Measurements from ENCODE around the gene INTS15. TPM values are rescaled to one million over a fixed set of nuclear protein-coding genes. Genes with fewer than 3 reads are reported as not detected.
A peak's percentile ranks its signal among the peaks of the same experiment; 100 is the strongest.

INTS15 gene
- 22.2 TPM for total RNA-seq

DNA sequence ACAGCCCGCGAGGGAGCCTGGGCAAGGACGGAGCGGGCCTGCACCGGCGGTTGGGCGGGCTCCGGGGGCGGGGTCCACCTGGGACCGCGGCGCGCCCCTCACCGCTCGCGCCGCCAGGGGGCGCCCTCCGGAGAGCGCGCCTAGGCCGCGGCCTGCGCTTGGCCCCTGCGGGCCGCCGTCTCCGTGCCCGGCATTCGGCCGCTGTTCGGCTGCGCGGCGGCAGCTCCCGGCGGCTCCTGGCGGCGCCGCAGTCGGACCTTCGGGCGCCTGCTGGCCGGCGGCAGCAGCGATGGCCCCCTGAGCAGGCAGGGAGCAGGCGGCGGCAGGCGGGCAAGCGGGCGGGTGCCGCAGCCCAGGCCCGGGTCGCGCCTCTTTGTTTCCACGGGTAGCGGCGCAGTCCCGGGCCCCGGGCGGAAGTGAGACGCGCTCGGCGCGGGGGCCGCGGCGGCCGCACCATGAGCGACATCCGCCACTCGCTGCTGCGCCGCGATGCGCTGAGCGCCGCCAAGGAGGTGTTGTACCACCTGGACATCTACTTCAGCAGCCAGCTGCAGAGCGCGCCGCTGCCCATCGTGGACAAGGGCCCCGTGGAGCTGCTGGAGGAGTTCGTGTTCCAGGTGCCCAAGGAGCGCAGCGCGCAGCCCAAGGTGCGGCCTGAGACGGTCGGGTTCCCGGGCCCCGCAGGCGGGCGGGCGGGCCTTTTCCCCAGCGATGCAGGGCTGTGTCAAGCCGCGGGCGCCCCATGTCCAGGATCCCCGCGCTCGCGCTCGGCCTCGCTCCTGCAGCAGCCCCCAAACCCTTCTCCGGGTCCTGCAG is at the start of gene INTS15:
INTS15 (plus strand) TSS at position 193 of the 816 bp plus-strand sequence; CDS start at position 456, 263 bp downstream.
- Histone ChIP-seq H3K4me3 (ENCODE audit: low read length) (peak within 1 kb of the TSS; percentile 71), H3K27me3 (ENCODE audit: insufficient read depth, low read length) (no peaks in the 10 kb centered on the region), H3K9me3 (ENCODE audit: low read depth, low read length) (no peaks in the 10 kb centered on the region), H3K4me1 (ENCODE audit: insufficient read depth, low read length) (peaks cover 14% of the 10 kb centered on the region)

DNA sequence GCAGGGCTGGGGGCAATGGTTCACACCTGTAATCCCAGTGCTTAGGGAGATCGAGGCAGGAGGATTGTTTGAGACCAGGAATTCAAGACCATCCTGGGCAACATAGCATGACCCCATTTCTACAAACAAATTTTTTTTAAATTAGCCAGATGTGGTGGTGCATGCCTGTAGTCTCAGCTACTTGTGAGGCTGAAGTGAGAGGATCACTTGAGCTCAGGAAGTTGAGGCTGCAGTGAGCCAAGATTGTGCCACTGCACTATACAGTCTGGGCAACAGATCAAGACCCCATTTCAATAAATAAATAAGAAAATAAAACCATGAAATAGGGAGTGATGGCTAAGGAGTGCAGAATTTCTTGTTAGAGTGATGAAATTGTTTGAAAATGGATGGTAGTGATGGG is 47.5 kb upstream of the INTS15 start:
- Histone ChIP-seq H3K9me3 (ENCODE audit: low read depth, low read length) (no peaks in the 10 kb centered on the region), H3K27me3 (ENCODE audit: insufficient read depth, low read length) (no peaks in the 10 kb centered on the region), H3K4me1 (ENCODE audit: insufficient read depth, low read length) (peaks cover 10% of the 10 kb centered on the region), H3K4me3 (ENCODE audit: low read length) (no peak overlapping the region)

DNA sequence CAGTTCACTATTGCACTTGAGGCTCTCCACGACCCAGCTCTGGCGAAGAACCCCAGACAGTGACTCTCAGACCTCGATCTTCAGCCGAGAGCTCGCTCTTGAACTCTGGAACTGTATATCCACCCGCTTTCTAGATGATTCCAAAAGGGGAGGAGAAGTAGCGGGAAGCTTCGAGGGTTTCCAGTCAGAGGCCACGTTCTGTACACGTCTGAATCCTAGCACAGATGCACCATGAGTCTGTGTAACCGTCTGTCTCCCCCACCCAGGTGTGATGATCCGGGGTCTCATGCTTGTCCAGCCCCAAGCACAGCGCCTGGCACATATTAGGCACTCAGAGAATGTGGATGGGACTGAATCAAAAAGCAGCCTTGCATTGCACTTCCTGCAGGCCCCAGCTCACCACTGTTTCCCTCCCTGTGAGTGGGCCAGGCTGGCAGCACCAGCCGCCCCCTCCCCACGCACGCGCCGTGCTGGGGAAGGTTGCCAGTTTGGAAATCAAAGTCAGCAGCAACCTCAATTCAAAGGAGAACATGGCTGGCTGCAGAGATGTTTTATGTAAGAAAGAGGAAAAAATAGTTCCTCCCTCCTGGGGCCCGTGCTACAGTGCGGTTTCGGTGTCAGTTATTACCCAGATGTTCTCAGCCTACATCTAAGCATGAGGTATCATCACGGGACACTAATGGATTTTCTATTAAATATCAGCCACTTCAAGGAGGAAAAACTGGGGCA is 44.3 kb upstream of the INTS15 start:
- Histone ChIP-seq H3K9me3 (ENCODE audit: low read depth, low read length) (no peaks in the 10 kb centered on the region), H3K4me1 (ENCODE audit: insufficient read depth, low read length) (peaks cover 10% of the 10 kb centered on the region), H3K27me3 (ENCODE audit: insufficient read depth, low read length) (no peaks in the 10 kb centered on the region), H3K4me3 (ENCODE audit: low read length) (no peak overlapping the region)

DNA sequence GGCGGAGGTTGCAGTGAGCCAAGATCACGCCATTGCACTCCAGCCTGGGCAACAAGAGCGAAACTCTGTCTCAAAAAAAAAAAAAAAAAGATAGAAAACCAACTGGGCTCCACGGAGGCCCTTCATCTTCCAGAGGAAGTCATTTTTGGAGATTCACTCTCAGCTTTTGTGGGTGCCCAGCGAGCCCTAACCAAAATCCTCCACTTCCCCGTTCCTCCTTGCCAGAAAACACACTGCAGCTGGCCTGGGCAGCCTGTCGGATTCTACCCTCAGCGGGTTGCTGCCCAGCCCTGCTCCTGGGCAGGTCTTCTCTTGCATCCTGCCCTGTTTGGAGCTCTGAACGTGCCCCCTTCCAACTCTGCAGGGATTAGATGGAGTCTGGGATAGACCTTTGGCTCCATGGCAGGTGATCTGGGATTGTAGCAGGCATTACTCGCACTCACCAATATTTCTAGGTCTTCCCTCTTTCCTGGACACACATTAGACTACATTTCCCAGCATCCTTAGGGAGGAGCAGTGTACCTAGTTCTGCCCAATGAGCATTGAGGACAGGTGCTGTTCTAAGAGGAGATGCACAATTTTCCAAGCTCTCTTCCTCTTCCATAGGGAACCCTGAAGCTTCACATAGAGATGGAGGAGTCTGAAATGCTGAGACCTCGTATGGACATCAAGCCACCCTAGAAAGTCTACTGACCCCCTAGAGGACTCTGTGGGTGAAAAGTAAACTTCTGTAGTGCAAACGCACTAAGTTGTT is 43.1 kb upstream of the INTS15 start:
- H3K4me1 ChIP-seq (ENCODE audit: insufficient read depth, low read length) = peaks cover 10% of the 10 kb centered on the region
- no peak overlapping the region for H3K4me3 ChIP-seq (ENCODE audit: low read length)
- no peaks in the 10 kb centered on the region for H3K27me3 ChIP-seq (ENCODE audit: insufficient read depth, low read length)
- H3K9me3 ChIP-seq (ENCODE audit: low read depth, low read length) = no peaks in the 10 kb centered on the region

DNA sequence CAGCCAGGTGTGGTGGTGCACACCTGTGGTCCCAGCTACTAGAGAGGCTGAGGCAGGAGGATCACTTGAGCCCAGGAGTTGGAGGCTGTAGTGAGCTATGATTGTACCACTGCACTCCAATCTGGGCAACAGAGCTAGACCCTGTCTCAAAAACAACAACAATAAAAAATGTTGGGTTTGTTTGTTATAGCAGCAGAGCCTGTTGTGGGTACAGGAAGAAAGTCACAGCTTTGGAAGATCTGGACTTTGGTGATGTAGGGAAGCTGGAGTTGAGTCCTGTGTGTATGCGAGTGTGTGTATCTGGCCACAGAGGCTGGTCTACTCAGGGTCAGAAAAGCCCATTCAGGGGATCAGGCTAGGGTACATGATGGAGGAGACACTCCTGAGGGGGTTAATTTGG is 42.4 kb upstream of the INTS15 start:
- H3K4me1 ChIP-seq (ENCODE audit: insufficient read depth, low read length) = peaks cover 10% of the 10 kb centered on the region
- no peaks in the 10 kb centered on the region for H3K27me3 ChIP-seq (ENCODE audit: insufficient read depth, low read length)
- H3K4me3 ChIP-seq (ENCODE audit: low read length) = no peak overlapping the region
- H3K9me3 ChIP-seq (ENCODE audit: low read depth, low read length) = no peaks in the 10 kb centered on the region

DNA sequence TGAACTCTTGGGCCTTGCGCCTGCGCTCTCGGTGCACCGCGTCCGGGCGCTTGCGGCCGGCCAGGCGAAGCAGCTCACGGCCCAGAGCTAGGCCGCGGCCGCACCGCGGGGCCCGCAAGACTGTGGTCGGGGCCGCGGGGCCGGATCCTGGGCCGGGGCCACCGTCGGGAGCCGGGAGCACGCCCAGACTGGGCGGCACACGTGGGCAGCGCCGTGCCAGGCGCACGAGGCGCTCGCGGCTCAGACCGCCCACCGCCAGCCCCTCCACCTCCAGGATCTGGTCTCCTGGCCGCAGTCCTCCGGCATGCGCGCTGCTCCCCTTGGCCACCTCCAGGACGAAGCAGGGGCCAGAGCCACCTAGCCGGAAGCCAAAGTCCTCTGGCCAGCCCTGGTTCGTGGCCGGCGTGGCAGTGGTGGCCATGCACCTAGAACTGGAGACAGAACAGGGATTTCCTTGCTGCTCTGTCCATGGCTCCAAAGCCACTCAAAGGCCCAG is 38.8 kb upstream of the INTS15 start, which contains the start of gene GRID2IP:
GRID2IP (minus strand) TSS at position 446 of the 496 bp plus-strand sequence; CDS start at position 421, 25 bp downstream.
- Histone ChIP-seq H3K4me1 (ENCODE audit: insufficient read depth, low read length) (peaks cover 1% of the 10 kb centered on the region), H3K27me3 (ENCODE audit: insufficient read depth, low read length) (no peaks in the 10 kb centered on the region), H3K4me3 (ENCODE audit: low read length) (no peak within 1 kb of the TSS), H3K9me3 (ENCODE audit: low read depth, low read length) (no peaks in the 10 kb centered on the region)

DNA sequence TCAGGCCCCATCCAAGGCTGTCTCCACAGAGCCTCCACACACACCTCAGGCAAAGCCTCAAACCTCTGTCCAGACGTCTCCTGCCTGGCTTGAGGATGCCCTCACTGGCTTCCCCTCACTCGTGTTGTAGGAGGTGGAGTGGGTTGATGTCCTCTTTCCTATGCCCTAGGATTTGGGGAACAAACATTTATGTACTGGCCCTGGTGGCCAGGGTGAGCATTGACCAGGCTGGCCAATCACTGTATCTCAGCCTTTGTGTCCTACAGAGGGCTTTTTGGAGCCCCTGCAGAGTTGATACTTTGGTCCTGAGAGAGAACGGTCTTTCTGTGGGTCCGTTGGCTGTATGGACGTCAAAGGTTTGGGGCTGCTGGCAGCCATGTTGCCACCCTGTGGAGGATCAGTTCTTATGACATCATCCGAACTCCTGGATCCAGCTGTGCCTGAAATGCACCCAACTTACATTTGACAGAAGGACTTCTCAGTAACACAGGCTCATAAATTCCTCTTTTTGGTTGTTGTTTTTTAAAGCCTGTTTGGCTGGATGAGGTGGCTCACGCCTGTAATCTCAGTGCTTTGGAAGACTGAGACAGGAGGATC is 36.3 kb upstream of the INTS15 start:
- H3K4me3 ChIP-seq (ENCODE audit: low read length) = no peak overlapping the region
- no peaks in the 10 kb centered on the region for H3K4me1 ChIP-seq (ENCODE audit: insufficient read depth, low read length)
- H3K27me3 ChIP-seq (ENCODE audit: insufficient read depth, low read length) = no peaks in the 10 kb centered on the region
- H3K9me3 ChIP-seq (ENCODE audit: low read depth, low read length) = no peaks in the 10 kb centered on the region

DNA sequence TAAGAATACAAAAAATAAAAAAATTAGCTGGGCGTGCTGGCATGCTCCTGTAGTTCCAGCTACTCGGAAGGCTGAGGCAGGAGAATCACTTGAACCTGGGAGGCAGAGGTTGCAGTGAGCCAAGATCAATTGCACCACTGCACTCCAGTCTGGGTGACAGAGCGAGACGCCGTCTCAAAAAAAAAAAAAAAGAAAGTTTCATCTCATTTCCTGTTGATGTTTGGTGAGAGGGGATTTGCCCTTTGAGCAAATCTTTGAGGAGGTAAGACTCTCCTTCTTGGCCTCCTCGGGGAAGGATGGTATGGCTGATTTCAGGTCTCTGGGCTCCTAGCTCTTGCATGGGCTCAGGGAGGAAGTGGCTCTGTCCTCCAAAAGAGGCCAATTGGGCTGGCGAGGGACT is 35.0 kb upstream of the INTS15 start:
- H3K9me3 ChIP-seq (ENCODE audit: low read depth, low read length) = no peaks in the 10 kb centered on the region
- H3K4me1 ChIP-seq (ENCODE audit: insufficient read depth, low read length) = no peaks in the 10 kb centered on the region
- no peaks in the 10 kb centered on the region for H3K27me3 ChIP-seq (ENCODE audit: insufficient read depth, low read length)
- H3K4me3 ChIP-seq (ENCODE audit: low read length) = no peak overlapping the region

DNA sequence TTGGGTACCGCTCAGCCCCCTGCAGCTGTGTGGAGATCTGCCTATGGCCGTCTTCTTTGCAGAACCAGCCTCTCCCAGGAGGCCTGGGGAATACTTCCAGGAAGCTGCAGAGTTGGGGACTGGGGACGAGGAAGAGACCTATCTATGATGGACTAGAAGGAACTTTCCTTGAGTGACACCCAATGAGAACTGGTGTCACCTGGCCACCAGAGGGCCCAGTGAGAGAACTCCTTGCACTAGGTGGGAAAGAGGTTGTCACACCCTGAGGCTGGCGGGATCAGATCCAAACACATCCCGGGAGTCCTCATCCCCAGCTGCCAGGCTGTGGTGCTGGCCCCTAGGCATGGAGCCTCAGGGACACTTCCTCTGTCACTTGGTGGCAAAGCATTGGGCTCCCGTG is 33.6 kb upstream of the INTS15 start:
- H3K9me3 ChIP-seq (ENCODE audit: low read depth, low read length) = no peaks in the 10 kb centered on the region
- no peaks in the 10 kb centered on the region for H3K27me3 ChIP-seq (ENCODE audit: insufficient read depth, low read length)
- no peaks in the 10 kb centered on the region for H3K4me1 ChIP-seq (ENCODE audit: insufficient read depth, low read length)
- no peak overlapping the region for H3K4me3 ChIP-seq (ENCODE audit: low read length)

DNA sequence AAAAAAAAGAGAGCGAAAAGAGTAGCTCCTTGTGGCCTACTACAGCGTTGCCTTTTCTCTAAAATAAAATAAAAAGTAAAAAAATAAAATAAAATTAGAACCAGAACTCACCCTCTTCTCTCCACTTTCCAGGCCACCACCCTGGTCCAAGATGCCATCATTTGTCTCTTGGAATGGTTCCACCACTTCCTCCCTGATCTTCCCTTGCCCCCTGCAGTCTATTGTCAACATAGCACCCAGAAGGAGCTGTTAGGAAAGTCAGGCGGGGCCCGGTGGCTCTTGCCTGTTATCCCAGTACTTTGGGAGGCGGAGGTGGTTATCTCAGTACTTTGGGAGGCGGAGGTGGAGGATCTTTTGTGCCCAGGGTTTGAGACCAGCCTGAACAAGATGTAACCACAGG is 31.0 kb upstream of the INTS15 start:
- Histone ChIP-seq H3K27me3 (ENCODE audit: insufficient read depth, low read length) (no peaks in the 10 kb centered on the region), H3K9me3 (ENCODE audit: low read depth, low read length) (no peaks in the 10 kb centered on the region), H3K4me1 (ENCODE audit: insufficient read depth, low read length) (no peaks in the 10 kb centered on the region), H3K4me3 (ENCODE audit: low read length) (no peak overlapping the region)

DNA sequence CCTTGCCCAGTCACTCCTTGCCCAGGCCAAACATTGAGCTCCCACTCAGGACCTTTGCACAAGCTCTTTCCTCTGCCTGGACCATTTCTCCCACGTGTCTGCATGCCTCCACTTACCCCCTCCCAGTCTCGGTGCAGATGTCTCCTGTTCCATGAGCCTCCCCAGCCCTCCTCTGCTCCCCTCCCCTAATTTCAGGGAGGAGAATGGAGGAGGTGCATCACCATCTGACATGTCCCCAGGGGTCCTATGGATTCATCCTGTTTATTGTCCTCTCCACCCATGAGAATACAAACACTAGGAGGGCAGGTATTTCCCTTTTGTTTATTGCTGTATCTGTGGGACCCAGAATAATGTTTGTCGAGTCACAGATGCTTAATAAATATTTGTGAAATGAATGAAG is 29.9 kb upstream of the INTS15 start:
- no peaks in the 10 kb centered on the region for H3K4me1 ChIP-seq (ENCODE audit: insufficient read depth, low read length)
- H3K9me3 ChIP-seq (ENCODE audit: low read depth, low read length) = no peaks in the 10 kb centered on the region
- H3K4me3 ChIP-seq (ENCODE audit: low read length) = no peak overlapping the region
- no peaks in the 10 kb centered on the region for H3K27me3 ChIP-seq (ENCODE audit: insufficient read depth, low read length)

DNA sequence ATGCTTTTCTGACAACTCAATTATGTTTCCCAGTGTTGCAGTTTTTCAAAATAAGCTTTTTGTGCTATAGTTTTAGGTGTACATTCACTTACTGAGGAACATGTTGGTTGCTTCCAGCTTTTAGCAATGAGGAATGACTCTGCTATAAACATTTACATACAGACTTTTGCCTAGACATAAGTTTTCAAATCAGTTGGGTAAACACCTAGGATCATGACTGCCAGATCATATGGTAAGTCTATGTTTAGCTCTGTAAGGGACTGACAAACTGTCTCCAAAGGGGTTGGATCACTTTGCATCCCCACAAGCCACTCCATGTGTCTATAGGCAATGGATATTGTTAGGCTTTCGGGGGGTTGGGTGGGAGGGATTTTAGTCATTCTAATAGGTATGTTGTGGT is 27.7 kb upstream of the INTS15 start:
- Histone ChIP-seq H3K4me3 (ENCODE audit: low read length) (no peak overlapping the region), H3K4me1 (ENCODE audit: insufficient read depth, low read length) (no peaks in the 10 kb centered on the region), H3K27me3 (ENCODE audit: insufficient read depth, low read length) (no peaks in the 10 kb centered on the region), H3K9me3 (ENCODE audit: low read depth, low read length) (no peaks in the 10 kb centered on the region)

DNA sequence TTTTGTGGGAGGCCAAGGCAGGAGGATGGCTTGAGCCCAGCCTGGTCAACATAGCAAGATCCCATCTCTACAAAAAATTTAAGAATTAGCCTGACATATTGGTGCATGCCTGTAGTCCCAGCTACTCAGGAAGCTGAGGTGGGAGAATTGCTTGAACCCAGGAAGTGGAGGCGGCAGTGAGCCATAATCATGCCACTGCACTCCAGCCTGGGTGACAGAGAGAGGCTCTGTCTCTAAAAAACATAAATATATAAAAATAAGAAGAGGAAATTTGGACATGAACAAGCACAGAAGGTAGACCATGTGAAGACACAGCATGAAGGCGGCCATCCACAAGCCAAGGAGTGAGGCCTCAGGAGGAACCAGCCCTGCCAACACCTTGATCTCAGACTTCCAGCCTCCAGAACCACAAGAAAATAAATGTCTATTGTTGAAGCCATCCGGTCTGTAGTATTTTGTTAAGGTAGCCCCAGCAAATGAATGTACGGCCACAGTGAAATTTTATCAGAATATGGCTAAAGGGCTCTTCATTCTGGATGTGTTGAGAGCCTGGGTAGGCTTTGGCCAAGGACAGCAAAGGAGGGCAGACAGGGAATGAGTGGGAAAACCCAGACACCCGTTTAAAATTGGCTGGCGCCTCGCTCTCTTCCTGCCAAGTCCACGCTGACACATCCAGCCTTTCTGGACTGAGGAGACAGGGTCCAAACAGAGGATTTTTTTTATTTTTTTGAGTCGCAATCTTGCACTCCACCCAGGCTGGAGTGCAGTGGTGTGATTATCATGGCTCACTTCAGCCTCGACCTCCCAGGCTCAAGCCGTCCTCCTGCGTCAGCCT is 25.7 kb upstream of the INTS15 start:
- Histone ChIP-seq H3K9me3 (ENCODE audit: low read depth, low read length) (no peaks in the 10 kb centered on the region), H3K4me1 (ENCODE audit: insufficient read depth, low read length) (no peaks in the 10 kb centered on the region), H3K4me3 (ENCODE audit: low read length) (no peak overlapping the region), H3K27me3 (ENCODE audit: insufficient read depth, low read length) (no peaks in the 10 kb centered on the region)

DNA sequence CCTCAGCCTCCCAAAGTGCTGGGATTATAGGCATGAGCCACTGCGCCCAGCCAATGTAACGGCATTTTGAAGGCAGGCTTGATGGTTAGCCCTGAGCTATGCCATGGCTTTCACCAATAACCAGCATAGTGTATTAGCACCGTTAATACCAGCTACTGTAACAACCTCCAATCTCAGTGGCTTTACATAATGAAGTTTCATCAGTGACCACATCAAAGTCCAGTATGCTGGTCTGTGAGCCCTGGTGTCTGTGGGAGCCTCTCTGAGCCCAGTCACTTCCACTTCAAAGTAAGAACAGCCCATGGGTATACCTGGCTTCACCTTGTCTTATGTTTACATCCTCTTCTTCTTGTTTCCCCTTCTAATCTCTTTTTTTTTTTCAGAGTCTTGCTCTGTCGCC is 24.2 kb upstream of the INTS15 start:
- H3K4me3 ChIP-seq (ENCODE audit: low read length) = no peak overlapping the region
- no peaks in the 10 kb centered on the region for H3K9me3 ChIP-seq (ENCODE audit: low read depth, low read length)
- H3K4me1 ChIP-seq (ENCODE audit: insufficient read depth, low read length) = no peaks in the 10 kb centered on the region
- no peaks in the 10 kb centered on the region for H3K27me3 ChIP-seq (ENCODE audit: insufficient read depth, low read length)
